K562 (cell line): ENCODE measurements around the gene ACKR2. TPM values are rescaled to one million over a fixed set of nuclear protein-coding genes. Genes with fewer than 3 reads are reported as not detected.

ENCODE experiments used
- ARID1B ChIP-seq: fragments of 450-650 bp; IDR thresholded peaks from 2 replicates; pipeline ENCODE4 v1.6.1; 2016; ENCODE audit warnings: antibody characterized with exemption, mild to moderate bottlenecking, inconsistent platforms
- DEAF1 ChIP-seq: fragments of 450-650 bp; formaldehyde crosslinking; IDR thresholded peaks from 2 replicates; pipeline ENCODE4 v1.4.0; 2020; ENCODE audit warnings: mild to moderate bottlenecking, moderate library complexity
- ELF4 ChIP-seq: fragments of 450-650 bp; formaldehyde crosslinking; IDR thresholded peaks from 2 replicates; pipeline ENCODE4 v1.4.0; 2022; ENCODE audit warnings: missing genetic modification characterization
- ETS1 ChIP-seq: conservative IDR thresholded peaks from 2 replicates; pipeline ENCODE4 v1.6.1; 2011; ENCODE audit warnings: low read depth, mild to moderate bottlenecking, low read length; ENCODE audit not compliant: control insufficient read depth
- FOSL1 ChIP-seq: fragments of 200-800 bp; sonication (Bioruptor generic); conservative IDR thresholded peaks from 2 replicates; pipeline ENCODE4 v1.6.1; 2016; ENCODE audit warnings: missing genetic modification characterization, missing compliant biosample characterization
- FOXP1 ChIP-seq: sonication (generic); formaldehyde crosslinking; IDR thresholded peaks from 2 replicates; pipeline ENCODE4 v1.8.0; 2022; ENCODE audit warnings: mild to moderate bottlenecking, missing genetic modification reagents
- HMGN3 ChIP-seq: IDR thresholded peaks from 2 replicates; pipeline ENCODE4 v1.6.1; 2011; ENCODE audit warnings: borderline replicate concordance, low read depth, mild to moderate bottlenecking, mixed read lengths, low read length; ENCODE audit not compliant: insufficient read length; ENCODE audit errors: extremely low read depth
- KDM4B ChIP-seq, 2 experiments: fragments of 450-650 bp in 1 of 2; sonication (generic) in 1 of 2; IDR thresholded peaks; 2 replicates each; pipeline ENCODE4 v1.6.1; 2016 to 2017; ENCODE audit warnings: borderline replicate concordance in 2 of 2, antibody characterized with exemption in 1 of 2, low read depth in 1 of 2, mild to moderate bottlenecking in 1 of 2
- KLF16 ChIP-seq: IDR thresholded peaks from 2 replicates; pipeline ENCODE4 v1.6.1; 2016; ENCODE audit warnings: antibody characterized with exemption
- KLF6 ChIP-seq: fragments of 250-450 bp; sonication (Bioruptor Pico); IDR thresholded peaks from 2 replicates; pipeline ENCODE4 v1.4.0; 2020; ENCODE audit warnings: mild to moderate bottlenecking, moderate library complexity, borderline replicate concordance
- MLLT1 ChIP-seq, 2 experiments: fragments of 450-650 bp; IDR thresholded peaks; 2 replicates each; pipeline ENCODE4 v1.6.1; 2016
- PHTF2 ChIP-seq: fragments of 250-450 bp; sonication (Bioruptor Pico); IDR thresholded peaks from 2 replicates; pipeline ENCODE4 v1.5.0; 2021; ENCODE audit warnings: mild to moderate bottlenecking
- POLR2B ChIP-seq: fragments of 450-650 bp; IDR thresholded peaks from 2 replicates; pipeline ENCODE4 v1.6.1; 2018; ENCODE audit warnings: low read depth; ENCODE audit not compliant: partially characterized antibody
- POLR2G ChIP-seq: fragments of 200-400 bp; formaldehyde crosslinking; IDR thresholded peaks from 2 replicates; pipeline ENCODE4 v1.6.1; 2017; ENCODE audit warnings: low read depth, mild to moderate bottlenecking, antibody characterized with exemption, low read length, moderate library complexity
- PPARD ChIP-seq: fragments of 250-450 bp; sonication (Bioruptor Pico); IDR thresholded peaks from 2 replicates; pipeline ENCODE4 v1.8.0; 2022; ENCODE audit warnings: inconsistent platforms, mild to moderate bottlenecking, moderate library complexity
- RAD21 ChIP-seq, 2 experiments: fragments of 250-450 bp in 1 of 2; fragments of 450-650 bp in 1 of 2; sonication (Bioruptor Pico) in 1 of 2; formaldehyde crosslinking in 1 of 2; IDR thresholded peaks in 1 of 2; conservative IDR thresholded peaks in 1 of 2; 2 replicates each; pipeline versions ENCODE4 v1.4.0 to v1.8.0; 2020 to 2022; ENCODE audit warnings: mild to moderate bottlenecking in 2 of 2, moderate library complexity in 1 of 2
- RB1 ChIP-seq: fragments of 450-650 bp; IDR thresholded peaks from 2 replicates; pipeline ENCODE4 v1.6.1; 2017; ENCODE audit warnings: low read depth, mild to moderate bottlenecking
- SREBF1 ChIP-seq: fragments of 150-350 bp; IDR thresholded peaks from 2 replicates; pipeline ENCODE4 v1.6.1; 2014; ENCODE audit warnings: antibody characterized with exemption, low read depth, low read length, borderline replicate concordance
- STAG1 ChIP-seq: sonication (generic); formaldehyde crosslinking; IDR thresholded peaks from 2 replicates; pipeline ENCODE4 v1.5.0; 2020; ENCODE audit warnings: missing genetic modification reagents, borderline replicate concordance
- TCF3 ChIP-seq: sonication (generic); formaldehyde crosslinking; IDR thresholded peaks from 2 replicates; pipeline ENCODE4 v1.4.0; 2020; ENCODE audit warnings: mild to moderate bottlenecking, missing genetic modification reagents
- TEAD1 ChIP-seq, 2 experiments: fragments of 450-650 bp in 1 of 2; sonication (generic) in 1 of 2; formaldehyde crosslinking; IDR thresholded peaks; 2 replicates each; pipeline versions ENCODE4 v1.4.0 to v1.8.0; 2020 to 2022; ENCODE audit warnings: mild to moderate bottlenecking in 2 of 2, missing genetic modification reagents in 1 of 2
- ZEB2 ChIP-seq: fragments of 450-650 bp; IDR thresholded peaks from 2 replicates; pipeline ENCODE4 v1.6.1; 2016
- polyA plus RNA-seq, 8 experiments: library from polyadenylated mRNA; depleted of rRNA in 4 of 8; stranded (reverse) in 5 of 8; unstranded in 3 of 8; fragments of >200 nt; fragmentation: Nextera tagmentation in 2 of 8; fragmentation: Illumina TruSeq in 1 of 8; extraction: Ambion mirVana in 2 of 8; extraction: Trizol in 1 of 8; gene quantifications; 2 replicates each; pipeline versions ENCODE4 v1.2.1 to v1.2.3, GENCODE V29; 2011 to 2014; ENCODE audit warnings: inconsistent platforms in 1 of 8, missing spikeins in 1 of 8
- total RNA-seq, 7 experiments: library from RNA; depleted of rRNA in 6 of 7; stranded (reverse); fragments of >200 nt in 6 of 7; fragmentation: Illumina TruSeq in 2 of 7; extraction: Trizol in 2 of 7; gene quantifications; 2 replicates each; pipeline versions ENCODE4 v1.2.1 to v1.2.3, GENCODE V29; 2011 to 2021; ENCODE audit warnings: low replicate concordance in 1 of 7

The ACKR2 gene
- total and polyA plus RNA-seq, 9 of the 15 experiments (the other 6 are each of a cell fraction or from before 2014, with no cell fraction given) = 0.03 to 0.69 (median 0.25) TPM; not detected in 1

GRCh38 chr3:42880601-42881451 is 71.6 kb downstream of the ACKR2 start (continued):
- TF ChIP-seq POLR2B (no peak), KDM4B (IDR thresholded peaks at IDR 0.05; ENCODE audit: borderline replicate concordance in 2 of 2, low read depth in 1 of 2) (peak in 1 of 2 experiments; percentile 88; a peak in 2 of 4 replicates), KLF6 (peak; percentile 72; the same call in 1 of the 2 replicates), TEAD1 (CRISPR knock-in tag; IDR thresholded peaks at IDR 0.05) (peak in 1 of 2 experiments; percentile 79; a peak in 2 of 4 replicates), RB1 (peak; percentile 94), ARID1B (peak; percentile 24; the same call in 1 of the 2 replicates), ETS1 (peak; percentile 54), POLR2G (peak; percentile 75), FOXP1 (CRISPR knock-in tag) (0 out of 2 replicates have a peak, but pooled peaks have one; percentile 41), SREBF1 (no peak), KLF16 (0 out of 2 replicates have a peak, but pooled peaks have one; percentile 7), DEAF1 (CRISPR knock-in tag) (peak; percentile 99), ZEB2 (0 out of 2 replicates have a peak, but pooled peaks have one; percentile 31), FOSL1 (no peak), MLLT1 (IDR thresholded peaks at IDR 0.05) (no peak), STAG1 (peak; percentile 92), HMGN3 (peak; percentile 83), ELF4 (CRISPR knock-in tag) (0 out of 2 replicates have a peak, but pooled peaks have one; percentile 42), TCF3 (CRISPR knock-in tag) (peak; percentile 53), RAD21 (CRISPR knock-in tag; conservative IDR thresholded peaks at IDR 0.05 in 1 of 2, IDR thresholded peaks at IDR 0.05 in 1 of 2) (peak; percentile 99 to 100), PHTF2 (CRISPR knock-in tag) (no peak), PPARD (no peak)
